Vagina (tissue), 2 donors: ENCODE measurements around the gene FHIP1A. TPM values are rescaled to one million over a fixed set of nuclear protein-coding genes. Genes with fewer than 3 reads are reported as not detected.
A peak's percentile ranks its signal among the peaks of the same experiment; 100 is the strongest.

Experiments used
- DNase-seq, 2 donors: peaks; one replicate each; pipeline ENCODE4 v3.0.0-alpha.2; 2017; ENCODE audit errors: extremely low spot score in 2 of 2
- H3K27ac ChIP-seq: fragments of 200-600 bp; sonication (generic); one replicate; pipeline ENCODE4 v1.5.1; 2019
- H3K27me3 ChIP-seq: fragments of 200-600 bp; sonication (generic); one replicate; pipeline ENCODE4 v1.5.1; 2019
- H3K36me3 ChIP-seq, 2 donors: fragments of 200-600 bp; sonication (generic); one replicate each; pipeline ENCODE4 v1.5.1; 2017 to 2019
- H3K4me1 ChIP-seq: fragments of 200-600 bp; sonication (generic); one replicate; pipeline ENCODE4 v1.5.1; 2019
- H3K4me3 ChIP-seq, 2 donors: fragments of 200-600 bp; sonication (generic); 1 replicate in 1 of 2; 2 replicates in 1 of 2; pipeline ENCODE4 v1.5.1; 2016 to 2019
- H3K9me3 ChIP-seq: fragments of 200-600 bp; sonication (generic); one replicate; pipeline ENCODE4 v1.5.1; 2019
- POLR2A ChIP-seq, 2 donors: fragments of 450-650 bp; IDR thresholded peaks; one replicate each; pipeline ENCODE4 v1.6.1; 2017; ENCODE audit warnings: antibody characterized with exemption in 2 of 2, mild to moderate bottlenecking in 2 of 2, moderate library complexity in 2 of 2
- POLR2AphosphoS5 ChIP-seq, 2 donors: sonication (generic); formaldehyde crosslinking; IDR thresholded peaks; one replicate each; pipeline ENCODE4 v1.9.0; 2017; ENCODE audit warnings: antibody characterized with exemption in 2 of 2, mild to moderate bottlenecking in 2 of 2, low read depth in 1 of 2; ENCODE audit not compliant: insufficient read depth in 1 of 2
- intact Hi-C: fragments of 100-400 bp; cut with DNase I; formaldehyde crosslinking; loops from one replicate; pipeline ENCODE4 v1.15.1; 2023
- total RNA-seq: library from RNA; depleted of rRNA; stranded (reverse); fragments of >200 nt; gene quantifications from one replicate; pipeline ENCODE4 v1.2.3, GENCODE V29; 2016
- TF ChIP-seq, protein P1 (sequence below), 3 experiments: fragments of 450-650 bp in 2 of 3; fragments of 200-600 bp in 1 of 3; sonication (generic) in 1 of 3; IDR thresholded peaks; one replicate each; pipeline ENCODE4 v1.5.1; 2017 to 2019; ENCODE audit warnings: antibody characterized with exemption in 3 of 3, mild to moderate bottlenecking in 2 of 3, moderate library complexity in 2 of 3

FHIP1A gene
- total RNA-seq, 1 donor from 2014 or later = 20.4 TPM

DNA sequence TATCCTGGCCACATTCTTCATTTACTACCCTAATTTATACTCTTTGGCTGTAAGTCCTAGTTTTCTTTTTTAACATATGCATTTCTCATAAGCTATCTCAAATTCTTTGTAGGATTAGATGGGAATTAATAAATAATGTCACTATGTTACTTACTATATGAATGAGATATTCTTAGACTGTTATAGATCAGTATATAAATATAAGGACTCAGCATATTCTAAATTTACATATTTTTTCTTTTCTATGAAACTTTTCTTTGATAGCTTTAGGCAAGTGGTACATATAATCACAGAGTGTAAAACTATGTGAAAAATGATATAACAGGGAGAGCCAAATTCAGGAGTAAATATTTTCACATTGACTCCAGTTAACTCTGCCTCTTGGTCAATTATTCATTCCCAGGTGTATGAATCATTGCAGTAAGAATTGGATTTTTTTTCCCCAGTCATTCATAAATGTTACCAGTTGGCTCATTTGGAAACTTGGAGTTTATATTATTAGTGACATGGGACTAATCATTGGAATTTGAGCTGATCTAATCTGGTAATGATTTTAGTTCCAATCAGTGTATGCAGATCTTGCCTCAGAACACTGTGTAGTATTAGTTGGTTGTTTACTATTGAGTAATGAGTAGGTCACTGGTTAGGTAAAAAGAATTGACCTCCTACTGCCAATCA is 25.3 kb downstream of the FHIP1A start:
- no peak for TF ChIP-seq POLR2A (IDR thresholded peaks at IDR 0.05)
- Histone ChIP-seq H3K4me3 (no peak overlapping the region), H3K27me3 (no peaks in the 10 kb centered on the region), H3K4me1 (peaks cover 4% of the 10 kb centered on the region), H3K9me3 (no peaks in the 10 kb centered on the region), H3K36me3 (no peaks in the 10 kb centered on the region), H3K27ac (no peak overlapping the region)
- intact Hi-C loops = no loop called here
- no peak for DNase-seq

GRCh38 chr4:151436093-151436518 is 27.1 kb downstream of the FHIP1A start:
- no peak overlapping the region for H3K4me3 ChIP-seq
- peaks cover 4% of the 10 kb centered on the region for H3K4me1 ChIP-seq
- H3K9me3 ChIP-seq = no peaks in the 10 kb centered on the region
- TF ChIP-seq POLR2A (IDR thresholded peaks at IDR 0.05) (no peak), POLR2AphosphoS5 (IDR thresholded peaks at IDR 0.05; ENCODE audit: insufficient read depth in 1 of 2, low read depth in 1 of 2) (no peak)
- TF ChIP-seq, protein P1, sequence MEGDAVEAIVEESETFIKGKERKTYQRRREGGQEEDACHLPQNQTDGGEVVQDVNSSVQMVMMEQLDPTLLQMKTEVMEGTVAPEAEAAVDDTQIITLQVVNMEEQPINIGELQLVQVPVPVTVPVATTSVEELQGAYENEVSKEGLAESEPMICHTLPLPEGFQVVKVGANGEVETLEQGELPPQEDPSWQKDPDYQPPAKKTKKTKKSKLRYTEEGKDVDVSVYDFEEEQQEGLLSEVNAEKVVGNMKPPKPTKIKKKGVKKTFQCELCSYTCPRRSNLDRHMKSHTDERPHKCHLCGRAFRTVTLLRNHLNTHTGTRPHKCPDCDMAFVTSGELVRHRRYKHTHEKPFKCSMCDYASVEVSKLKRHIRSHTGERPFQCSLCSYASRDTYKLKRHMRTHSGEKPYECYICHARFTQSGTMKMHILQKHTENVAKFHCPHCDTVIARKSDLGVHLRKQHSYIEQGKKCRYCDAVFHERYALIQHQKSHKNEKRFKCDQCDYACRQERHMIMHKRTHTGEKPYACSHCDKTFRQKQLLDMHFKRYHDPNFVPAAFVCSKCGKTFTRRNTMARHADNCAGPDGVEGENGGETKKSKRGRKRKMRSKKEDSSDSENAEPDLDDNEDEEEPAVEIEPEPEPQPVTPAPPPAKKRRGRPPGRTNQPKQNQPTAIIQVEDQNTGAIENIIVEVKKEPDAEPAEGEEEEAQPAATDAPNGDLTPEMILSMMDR (IDR thresholded peaks at IDR 0.05) = no peak
- intact Hi-C loops = no loop called here
- H3K27ac ChIP-seq = no peak overlapping the region
- no peaks in the 10 kb centered on the region for H3K36me3 ChIP-seq
- no peaks in the 10 kb centered on the region for H3K27me3 ChIP-seq
- DNase-seq = no peak

GRCh38 chr4:151437505-151437904 is 28.5 kb downstream of the FHIP1A start:
- no peaks in the 10 kb centered on the region for H3K9me3 ChIP-seq
- no peak overlapping the region for H3K27ac ChIP-seq
- H3K27me3 ChIP-seq = no peaks in the 10 kb centered on the region
- DNase-seq = no peak
- no peak overlapping the region for H3K4me3 ChIP-seq
- intact Hi-C loops = no loop called here
- no peaks in the 10 kb centered on the region for H3K4me1 ChIP-seq
- TF ChIP-seq POLR2A (IDR thresholded peaks at IDR 0.05) (no peak), POLR2AphosphoS5 (IDR thresholded peaks at IDR 0.05; ENCODE audit: insufficient read depth in 1 of 2, low read depth in 1 of 2) (peak in 1 of 2 donors; percentile 67)
- TF ChIP-seq, protein P1 (IDR thresholded peaks at IDR 0.05) = no peak
- no peaks in the 10 kb centered on the region for H3K36me3 ChIP-seq

DNA sequence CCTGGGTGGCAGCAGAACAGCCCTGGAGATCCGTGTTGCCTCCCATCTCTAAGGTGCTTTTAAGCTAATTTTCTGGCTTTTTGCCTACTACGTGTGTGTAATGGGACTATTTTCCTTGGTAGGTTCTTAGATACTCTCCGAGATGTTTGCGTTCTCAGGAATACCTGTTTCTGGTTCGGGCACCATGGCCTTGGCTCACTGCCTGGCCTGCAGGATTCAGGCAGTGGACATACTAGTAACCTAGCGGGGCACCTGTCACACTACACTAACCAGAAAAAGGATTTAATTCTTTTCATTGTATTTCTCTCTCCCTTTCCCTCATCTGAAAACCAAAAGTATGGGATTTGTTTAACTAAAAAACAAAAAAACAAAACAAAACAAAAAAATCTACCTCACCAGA is 29.2 kb downstream of the FHIP1A start:
- no peak for DNase-seq
- Histone ChIP-seq H3K27ac (no peak overlapping the region), H3K4me3 (no peak overlapping the region), H3K9me3 (no peaks in the 10 kb centered on the region), H3K36me3 (no peaks in the 10 kb centered on the region), H3K27me3 (no peaks in the 10 kb centered on the region), H3K4me1 (no peaks in the 10 kb centered on the region)
- TF ChIP-seq POLR2AphosphoS5 (IDR thresholded peaks at IDR 0.05; ENCODE audit: insufficient read depth in 1 of 2, low read depth in 1 of 2) = no peak
- no peak for TF ChIP-seq POLR2A (IDR thresholded peaks at IDR 0.05)
- TF ChIP-seq, protein P1 (IDR thresholded peaks at IDR 0.05) = no peak
- intact Hi-C loops = no loop called here

- no peaks in the 10 kb centered on the region for H3K4me1 ChIP-seq
- H3K36me3 ChIP-seq = no peaks in the 10 kb centered on the region
- TF ChIP-seq POLR2A (IDR thresholded peaks at IDR 0.05) (no peak), POLR2AphosphoS5 (IDR thresholded peaks at IDR 0.05; ENCODE audit: insufficient read depth in 1 of 2, low read depth in 1 of 2) (no peak)
- TF ChIP-seq, protein P1 (IDR thresholded peaks at IDR 0.05) = no peak
- no peak overlapping the region for H3K27ac ChIP-seq
- no peaks in the 10 kb centered on the region for H3K9me3 ChIP-seq
- no peaks in the 10 kb centered on the region for H3K27me3 ChIP-seq
- H3K4me3 ChIP-seq = no peak overlapping the region
- intact Hi-C loops = no loop called here
- DNase-seq = no peak
These were observed 30.3 kb downstream of the FHIP1A start for GRCh38 chr4:151439320-151439719.
